Vagina (tissue), 2 donors: ENCODE results near the gene SIPA1L3. TPM values are rescaled to one million over a fixed set of nuclear protein-coding genes. Genes with fewer than 3 reads are reported as not detected.
A peak's percentile ranks its signal among the peaks of the same experiment; 100 is the strongest.

Source experiments
- DNase-seq, 2 donors: peaks; one replicate each; pipeline ENCODE4 v3.0.0-alpha.2; 2017; ENCODE audit errors: extremely low spot score in 2 of 2
- H3K27ac ChIP-seq: fragments of 200-600 bp; sonication (generic); one replicate; pipeline ENCODE4 v1.5.1; 2019
- H3K27me3 ChIP-seq: fragments of 200-600 bp; sonication (generic); one replicate; pipeline ENCODE4 v1.5.1; 2019
- H3K36me3 ChIP-seq, 2 donors: fragments of 200-600 bp; sonication (generic); one replicate each; pipeline ENCODE4 v1.5.1; 2017 to 2019
- H3K4me1 ChIP-seq: fragments of 200-600 bp; sonication (generic); one replicate; pipeline ENCODE4 v1.5.1; 2019
- H3K4me3 ChIP-seq, 2 donors: fragments of 200-600 bp; sonication (generic); 1 replicate in 1 of 2; 2 replicates in 1 of 2; pipeline ENCODE4 v1.5.1; 2016 to 2019
- H3K9me3 ChIP-seq: fragments of 200-600 bp; sonication (generic); one replicate; pipeline ENCODE4 v1.5.1; 2019
- CTCF ChIP-seq, 3 experiments: fragments of 450-650 bp in 2 of 3; fragments of 200-600 bp in 1 of 3; sonication (generic) in 1 of 3; IDR thresholded peaks; one replicate each; pipeline ENCODE4 v1.5.1; 2017 to 2019; ENCODE audit warnings: antibody characterized with exemption in 3 of 3, mild to moderate bottlenecking in 2 of 3, moderate library complexity in 2 of 3
- POLR2A ChIP-seq, 2 donors: fragments of 450-650 bp; IDR thresholded peaks; one replicate each; pipeline ENCODE4 v1.6.1; 2017; ENCODE audit warnings: antibody characterized with exemption in 2 of 2, mild to moderate bottlenecking in 2 of 2, moderate library complexity in 2 of 2
- POLR2AphosphoS5 ChIP-seq, 2 donors: sonication (generic); formaldehyde crosslinking; IDR thresholded peaks; one replicate each; pipeline ENCODE4 v1.9.0; 2017; ENCODE audit warnings: antibody characterized with exemption in 2 of 2, mild to moderate bottlenecking in 2 of 2, low read depth in 1 of 2; ENCODE audit not compliant: insufficient read depth in 1 of 2
- intact Hi-C: fragments of 100-400 bp; cut with DNase I; formaldehyde crosslinking; loops from one replicate; pipeline ENCODE4 v1.15.1; 2023
- total RNA-seq: library from RNA; depleted of rRNA; stranded (reverse); fragments of >200 nt; gene quantifications from one replicate; pipeline ENCODE4 v1.2.3, GENCODE V29; 2016

SIPA1L3 gene
- total RNA-seq, 1 donor from 2014 or later = 13.0 TPM

- intact Hi-C loops = no loop called here
- H3K4me1 ChIP-seq = peaks cover 29% of the 10 kb centered on the region
- no peak overlapping the region for H3K27ac ChIP-seq
- no peak for DNase-seq
- H3K4me3 ChIP-seq = no peak overlapping the region
- H3K27me3 ChIP-seq = peaks cover 5% of the 10 kb centered on the region
- H3K9me3 ChIP-seq = no peaks in the 10 kb centered on the region
- peaks cover 0 to 10% of the 10 kb centered on the region in 2 donors for H3K36me3 ChIP-seq
- TF ChIP-seq CTCF (IDR thresholded peaks at IDR 0.05) (no peak), POLR2A (IDR thresholded peaks at IDR 0.05) (no peak), POLR2AphosphoS5 (IDR thresholded peaks at IDR 0.05; ENCODE audit: insufficient read depth in 1 of 2, low read depth in 1 of 2) (no peak)
These were observed 300.5 kb downstream of the SIPA1L3 start for GRCh38 chr19:38207543-38207942.

GRCh38 chr19:38208571-38208970 lies 301.6 kb downstream of the SIPA1L3 start:
- Histone ChIP-seq H3K27ac (peak overlapping the region; percentile 75), H3K27me3 (peaks cover 5% of the 10 kb centered on the region), H3K9me3 (no peaks in the 10 kb centered on the region), H3K4me1 (peaks cover 29% of the 10 kb centered on the region), H3K36me3 (peaks cover 0 to 10% of the 10 kb centered on the region in 2 donors), H3K4me3 (no peak overlapping the region)
- no peak for DNase-seq
- intact Hi-C loops = no loop called here
- TF ChIP-seq POLR2AphosphoS5 (IDR thresholded peaks at IDR 0.05; ENCODE audit: insufficient read depth in 1 of 2, low read depth in 1 of 2) (no peak), POLR2A (IDR thresholded peaks at IDR 0.05) (no peak)

- Histone ChIP-seq H3K4me1 (peaks cover 29% of the 10 kb centered on the region), H3K36me3 (peaks cover 0 to 10% of the 10 kb centered on the region in 2 donors), H3K4me3 (peak overlapping the region; percentile 28 to 37), H3K27ac (peak overlapping the region; percentile 75), H3K9me3 (no peaks in the 10 kb centered on the region), H3K27me3 (peaks cover 5% of the 10 kb centered on the region)
- no peak for DNase-seq
- intact Hi-C loops = no loop called here
- TF ChIP-seq POLR2AphosphoS5 (IDR thresholded peaks at IDR 0.05; ENCODE audit: insufficient read depth in 1 of 2, low read depth in 1 of 2) = no peak
- TF ChIP-seq POLR2A (IDR thresholded peaks at IDR 0.05) = no peak
- TF ChIP-seq CTCF (IDR thresholded peaks at IDR 0.05) = no peak
These were observed 302.1 kb downstream of the SIPA1L3 start for GRCh38 chr19:38209152-38209551.

GRCh38 chr19:38209671-38210457 lies 302.9 kb downstream of the SIPA1L3 start:
- H3K9me3 ChIP-seq = no peaks in the 10 kb centered on the region
- peaks cover 5% of the 10 kb centered on the region for H3K27me3 ChIP-seq
- no peak for TF ChIP-seq CTCF (IDR thresholded peaks at IDR 0.05)
- peak; percentile 72 to 93 for TF ChIP-seq POLR2AphosphoS5 (IDR thresholded peaks at IDR 0.05; ENCODE audit: insufficient read depth in 1 of 2, low read depth in 1 of 2)
- TF ChIP-seq POLR2A (IDR thresholded peaks at IDR 0.05) = peak in 1 of 2 donors; percentile 61
- intact Hi-C loops = no loop called here
- H3K4me1 ChIP-seq = peaks cover 29% of the 10 kb centered on the region
- DNase-seq = peak in 1 of 2 donors; percentile 89
- H3K36me3 ChIP-seq = peaks cover 0 to 10% of the 10 kb centered on the region in 2 donors
- H3K4me3 ChIP-seq = peak overlapping the region; percentile 28 to 37
- peak overlapping the region; percentile 75 for H3K27ac ChIP-seq

- Histone ChIP-seq H3K27me3 (peaks cover 5% of the 10 kb centered on the region), H3K36me3 (peaks cover 0 to 10% of the 10 kb centered on the region in 2 donors), H3K27ac (peak overlapping the region; percentile 75), H3K4me3 (peak overlapping the region; percentile 28 to 37), H3K9me3 (no peaks in the 10 kb centered on the region), H3K4me1 (peaks cover 29% of the 10 kb centered on the region)
- DNase-seq = no peak
- no peak for TF ChIP-seq CTCF (IDR thresholded peaks at IDR 0.05)
- TF ChIP-seq POLR2AphosphoS5 (IDR thresholded peaks at IDR 0.05; ENCODE audit: insufficient read depth in 1 of 2, low read depth in 1 of 2) = peak in 1 of 2 donors; percentile 53
- TF ChIP-seq POLR2A (IDR thresholded peaks at IDR 0.05) = peak in 1 of 2 donors; percentile 16
- intact Hi-C loops = no loop called here
These were observed 303.5 kb downstream of the SIPA1L3 start for GRCh38 chr19:38210458-38210987.
